GM19193 (cell line): ENCODE data around the gene HOTAIR.

Source experiments
- POLR2A ChIP-seq: IDR thresholded peaks from 4 replicates; pipeline ENCODE4 v1.6.1; 2011; ENCODE audit not compliant: insufficient read depth, insufficient read length; ENCODE audit errors: extremely low read depth

HOTAIR gene

GRCh38 chr12:53949631-53950436, 24.9 kb downstream of the HOTAIR start:
- no peak for TF ChIP-seq POLR2A

- no peak for TF ChIP-seq POLR2A
These were observed 25.8 kb downstream of the HOTAIR start for GRCh38 chr12:53948650-53949593.

- TF ChIP-seq POLR2A, result no peak
These were observed 27.0 kb downstream of the HOTAIR start for GRCh38 chr12:53947743-53948142.

DNA sequence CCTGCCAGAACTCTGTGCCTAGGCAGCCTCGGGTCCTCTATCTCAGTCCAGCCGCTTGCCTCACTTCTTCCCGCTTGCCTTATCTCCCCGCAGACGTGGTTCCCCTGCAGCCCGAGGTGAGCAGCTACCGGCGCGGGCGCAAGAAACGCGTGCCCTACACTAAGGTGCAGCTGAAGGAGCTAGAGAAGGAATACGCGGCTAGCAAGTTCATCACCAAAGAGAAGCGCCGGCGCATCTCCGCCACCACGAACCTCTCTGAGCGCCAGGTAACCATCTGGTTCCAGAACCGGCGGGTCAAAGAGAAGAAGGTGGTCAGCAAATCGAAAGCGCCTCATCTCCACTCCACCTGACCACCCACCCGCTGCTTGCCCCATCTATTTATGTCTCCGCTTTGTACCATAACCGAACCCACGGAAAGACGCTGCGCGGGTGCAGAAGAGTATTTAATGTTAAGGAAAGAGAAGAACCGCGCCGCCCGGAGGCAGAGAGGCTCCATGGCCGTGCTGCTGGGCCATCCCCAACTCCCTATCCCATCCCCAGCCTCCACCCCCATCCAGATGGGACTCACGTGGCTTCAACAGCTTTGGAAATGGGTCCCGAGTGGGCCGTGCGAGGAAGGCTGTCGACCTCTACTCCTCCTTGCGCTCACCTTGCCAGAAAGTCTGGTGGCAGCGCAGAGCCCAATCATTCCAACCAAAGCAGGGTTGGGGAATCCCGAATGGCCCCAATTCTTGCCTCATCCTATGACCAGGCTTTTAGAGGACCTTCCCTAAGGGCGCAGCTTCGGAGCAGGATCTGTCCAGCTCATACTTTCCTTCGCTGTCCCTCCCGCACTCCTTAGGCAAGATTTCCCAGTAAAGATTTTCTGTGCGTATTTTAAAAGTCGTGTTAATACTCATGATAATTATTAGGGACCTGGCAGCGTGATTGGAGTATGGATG, 29.6 kb downstream of the HOTAIR start:
- TF ChIP-seq POLR2A, result no peak

DNA sequence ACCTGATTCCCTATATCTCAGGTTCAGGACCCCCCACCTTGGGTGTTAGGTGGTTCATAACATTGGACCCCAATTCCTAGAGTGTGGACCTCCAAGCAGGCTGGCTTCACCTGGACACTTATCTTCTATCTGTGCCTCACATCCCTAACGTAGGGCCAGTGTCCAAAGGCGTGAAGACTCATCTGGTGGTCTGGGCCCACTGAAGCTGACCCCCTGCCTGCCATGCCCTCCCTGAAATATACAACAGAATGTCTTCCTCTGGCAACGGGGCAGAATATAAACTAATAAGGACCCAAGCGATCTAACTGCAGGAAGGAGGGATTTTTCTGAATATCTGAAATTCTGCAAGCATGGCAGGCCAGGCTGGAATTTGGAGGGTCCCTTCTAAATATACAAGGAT, 30.5 kb downstream of the HOTAIR start:
- no peak for TF ChIP-seq POLR2A

GRCh38 chr12:53942467-53942997, 32.2 kb downstream of the HOTAIR start:
- no peak for TF ChIP-seq POLR2A

DNA sequence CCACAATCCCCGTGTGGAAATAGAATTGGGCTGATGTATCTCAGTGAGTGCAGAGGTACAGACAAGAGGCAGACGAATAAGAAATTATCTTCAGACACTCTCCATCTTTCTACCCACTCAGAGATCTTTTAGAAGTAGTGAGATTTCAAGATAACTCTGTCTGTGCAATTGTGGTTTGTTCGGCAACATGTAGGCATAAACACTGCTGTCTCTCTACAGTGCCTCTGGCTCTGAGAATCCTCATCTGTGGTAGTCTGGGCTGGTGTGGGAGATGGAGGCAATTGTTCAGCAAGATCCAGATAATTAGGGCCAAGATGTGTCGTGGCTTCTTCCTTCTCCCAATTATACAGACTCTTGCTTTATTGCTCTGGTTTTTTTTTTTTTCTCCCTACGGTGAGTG, 33.0 kb downstream of the HOTAIR start:
- no peak for TF ChIP-seq POLR2A

GRCh38 chr12:53941187-53941586, 33.6 kb downstream of the HOTAIR start:
- TF ChIP-seq POLR2A, result no peak

- TF ChIP-seq POLR2A, result no peak
These were observed 34.2 kb downstream of the HOTAIR start for GRCh38 chr12:53940443-53941014.

GRCh38 chr12:53939141-53940108, 35.3 kb downstream of the HOTAIR start:
- no peak for TF ChIP-seq POLR2A

- no peak for TF ChIP-seq POLR2A
These were observed 36.2 kb downstream of the HOTAIR start, which contains the start of gene HOXC13 for GRCh38 chr12:53938326-53939140. Gene HOXC13 (plus strand): TSS chr12:53938831. CDS start chr12:53938907, 76 bp downstream.
